SJSA1 (cell line): Measurements from ENCODE around the gene NUTF2. TPM values are rescaled to one million over a fixed set of nuclear protein-coding genes. Genes with fewer than 3 reads are reported as not detected.
"Not testable (repeated sequence)": the region's sequence is repeated elsewhere in the genome, so short reads cannot be mapped to it uniquely, and the experiment has no call there.

ENCODE experiments used
- DNase-seq, 2 experiments: peaks; one replicate each; pipeline ENCODE4 v3.0.0-alpha.2; 2015 to 2020; ENCODE audit warnings: low spot score in 2 of 2, low read depth in 1 of 2
- H3K27ac ChIP-seq: fragments of 250-450 bp; sonication (Bioruptor Pico); 2 replicates; pipeline ENCODE4 v1.5.1; 2020; ENCODE audit warnings: mild to moderate bottlenecking, moderate library complexity
- H3K27me3 ChIP-seq: fragments of 250-450 bp; sonication (Bioruptor Pico); replicated peaks from 2 replicates; pipeline ENCODE4 v1.5.1; 2020; ENCODE audit warnings: mild to moderate bottlenecking, moderate library complexity
- H3K36me3 ChIP-seq: fragments of 250-450 bp; sonication (Bioruptor Pico); 2 replicates; pipeline ENCODE4 v1.5.1; 2020; ENCODE audit warnings: mild to moderate bottlenecking
- H3K4me1 ChIP-seq: fragments of 250-450 bp; sonication (Bioruptor Pico); replicated peaks from 2 replicates; pipeline ENCODE4 v1.6.1; 2021; ENCODE audit warnings: mild to moderate bottlenecking
- H3K4me3 ChIP-seq: fragments of 250-450 bp; sonication (Bioruptor Pico); 2 replicates; pipeline ENCODE4 v1.5.1; 2020; ENCODE audit warnings: mild to moderate bottlenecking
- H3K9me3 ChIP-seq: fragments of 250-450 bp; sonication (Bioruptor Pico); replicated peaks from 2 replicates; pipeline ENCODE4 v1.5.1; 2020; ENCODE audit warnings: mild to moderate bottlenecking
- total RNA-seq: library from RNA; depleted of rRNA; stranded (reverse); fragments of >200 nt; shearing (Covaris generic); gene quantifications from 2 replicates; pipeline ENCODE4 v1.2.3, GENCODE V29; 2014

NUTF2 gene
- total RNA-seq, 1 experiment from 2014 or later, result 101 TPM

DNA sequence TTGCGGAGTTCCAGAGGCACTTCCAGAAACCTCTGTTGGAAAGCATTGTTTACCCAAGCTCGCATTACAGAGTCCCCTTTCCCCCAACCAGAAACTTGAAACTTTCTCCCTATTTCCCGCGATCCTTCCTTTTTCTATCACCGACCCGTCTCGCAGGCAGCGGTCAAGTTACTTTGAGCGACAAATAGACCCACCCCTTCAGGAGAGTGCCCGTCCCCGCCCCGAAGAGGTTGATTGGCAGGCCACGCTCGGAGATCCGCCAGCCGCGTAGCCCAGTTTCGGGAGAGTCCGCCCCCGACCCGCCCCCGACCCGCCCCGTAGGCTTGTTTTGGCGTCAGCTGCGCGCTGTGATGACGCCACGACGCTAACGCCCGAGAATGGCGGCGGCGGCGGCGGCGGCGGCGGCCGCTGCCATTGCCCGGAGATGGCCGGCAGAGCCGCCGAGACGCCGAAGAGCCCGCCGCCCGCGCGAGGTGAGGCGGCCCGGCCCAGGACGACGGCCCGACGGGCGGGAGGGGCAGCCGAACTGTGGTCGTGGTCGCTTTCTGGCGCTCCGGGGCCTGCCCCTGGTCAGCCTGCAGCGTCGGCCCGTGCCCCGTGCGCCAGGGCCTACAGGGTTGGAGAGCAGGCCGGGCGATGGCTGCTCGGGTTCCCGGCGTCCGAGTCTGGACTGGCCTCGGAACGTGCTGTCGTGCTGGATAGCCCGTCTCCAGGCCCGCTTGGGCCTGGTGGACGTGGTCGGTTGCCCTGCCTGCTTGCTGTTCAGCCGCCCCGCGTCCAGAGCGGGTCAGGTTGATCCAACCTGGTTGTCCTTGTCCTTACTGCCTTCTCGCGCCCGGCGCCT lies 46.4 kb downstream of the NUTF2 start, which contains the start of gene PSKH1:
Gene PSKH1 (plus strand): TSS at position 356 of the 844 bp plus-strand sequence. CDS start 15,496 bp downstream, outside the sequence.
- H3K36me3 ChIP-seq, result peaks cover 15% of the 10 kb centered on the region
- H3K27me3 ChIP-seq, result no peaks in the 10 kb centered on the region
- H3K4me3 ChIP-seq, result peak within 1 kb of the TSS; percentile 100
- H3K9me3 ChIP-seq, result peaks cover 5% of the 10 kb centered on the region; the same call in 1 of the 2 replicates
- peak; percentile 88 to 97 for DNase-seq
- H3K4me1 ChIP-seq, result peaks cover 18% of the 10 kb centered on the region
- H3K27ac ChIP-seq, result peak within 1 kb of the TSS; percentile 91

DNA sequence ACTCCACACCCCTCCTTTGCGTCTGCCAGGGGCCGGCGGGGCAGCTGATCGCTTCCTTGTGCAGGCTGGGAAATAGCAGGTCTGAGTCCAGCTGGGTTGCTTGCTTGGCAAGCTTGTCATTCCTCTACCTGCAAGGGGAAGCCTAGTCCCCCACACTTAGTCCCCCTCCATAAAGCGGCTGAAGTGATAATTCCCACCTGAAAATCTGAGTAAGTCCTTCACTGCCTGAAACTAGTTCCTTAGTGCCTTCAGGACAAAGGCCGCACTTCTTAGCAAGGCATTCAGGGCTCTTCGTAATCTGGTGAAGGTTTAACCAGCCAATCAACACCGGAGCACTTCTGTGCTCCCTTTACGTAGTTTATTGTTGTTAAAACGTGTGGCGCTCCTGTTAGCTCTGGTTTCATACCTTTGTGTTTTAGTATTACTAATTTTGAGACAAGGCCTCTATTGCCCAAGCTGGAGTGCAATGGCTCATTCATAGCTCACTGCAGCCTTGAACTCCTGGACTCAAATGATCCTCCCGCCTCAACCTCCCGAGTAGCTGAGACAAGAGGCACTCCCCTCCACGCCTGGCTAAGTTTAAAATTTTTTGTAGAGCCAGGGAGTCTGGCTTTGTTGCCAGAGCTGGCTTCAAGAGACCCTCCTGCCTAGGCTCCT lies 47.1 kb downstream of the NUTF2 start:
- peak overlapping the region; percentile 91 for H3K27ac ChIP-seq
- H3K9me3 ChIP-seq, result peaks cover 5% of the 10 kb centered on the region; the same call in 1 of the 2 replicates
- H3K4me1 ChIP-seq, result peaks cover 18% of the 10 kb centered on the region
- peak overlapping the region; percentile 100 for H3K4me3 ChIP-seq
- DNase-seq, result no peak
- peaks cover 15% of the 10 kb centered on the region for H3K36me3 ChIP-seq
- H3K27me3 ChIP-seq, result no peaks in the 10 kb centered on the region

DNA sequence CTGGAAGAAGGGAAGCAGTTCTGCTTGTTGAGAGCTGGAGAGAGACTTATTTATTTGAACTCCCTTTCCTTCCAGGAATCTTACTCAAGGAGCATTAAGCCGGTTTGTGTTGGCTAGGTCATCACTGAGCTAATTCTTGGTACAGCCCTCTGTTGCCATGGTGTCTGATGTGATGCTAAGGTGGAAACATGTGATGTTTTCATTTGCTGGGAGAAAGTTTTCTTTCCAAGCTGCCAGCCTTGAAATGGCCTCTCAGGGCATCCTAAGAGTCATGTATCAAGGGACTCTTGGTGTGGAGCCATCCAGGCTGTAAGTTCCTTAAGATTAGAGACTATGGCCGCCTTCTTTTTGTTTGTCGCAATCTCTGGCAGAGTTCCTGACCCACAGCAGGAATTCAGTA lies 50.5 kb downstream of the NUTF2 start:
- H3K36me3 ChIP-seq, result peaks cover 18% of the 10 kb centered on the region
- H3K9me3 ChIP-seq, result peaks cover 5% of the 10 kb centered on the region; the same call in 1 of the 2 replicates
- no peak for DNase-seq
- H3K27me3 ChIP-seq, result no peaks in the 10 kb centered on the region
- no peak overlapping the region for H3K27ac ChIP-seq
- no peak overlapping the region for H3K4me3 ChIP-seq
- H3K4me1 ChIP-seq, result peaks cover 18% of the 10 kb centered on the region

DNA sequence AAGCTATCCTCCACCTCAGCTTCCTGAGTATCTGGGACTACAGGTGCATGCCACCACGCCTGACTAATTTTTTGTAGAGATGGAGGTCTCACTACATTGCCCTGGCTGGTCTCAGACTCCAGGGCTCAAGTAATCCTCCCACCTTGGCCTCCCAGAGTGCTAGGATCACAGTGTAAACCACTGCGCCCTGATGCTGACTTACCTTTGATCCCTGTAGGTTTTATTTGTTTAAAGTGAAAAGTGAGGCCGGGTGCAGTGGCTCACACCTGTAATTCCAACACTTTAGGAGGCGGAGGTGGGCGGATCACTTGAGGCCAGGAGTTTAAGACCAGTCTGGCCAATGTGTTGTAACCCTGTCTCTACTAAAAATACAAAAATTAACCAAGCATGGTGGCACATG lies 55.0 kb downstream of the NUTF2 start:
- H3K27ac ChIP-seq, result no peak overlapping the region
- H3K36me3 ChIP-seq, result peaks cover 13% of the 10 kb centered on the region
- H3K27me3 ChIP-seq, result no peaks in the 10 kb centered on the region
- DNase-seq, result no peak
- no peaks in the 10 kb centered on the region for H3K9me3 ChIP-seq
- no peak overlapping the region for H3K4me3 ChIP-seq
- H3K4me1 ChIP-seq, result peaks cover 7% of the 10 kb centered on the region

DNA sequence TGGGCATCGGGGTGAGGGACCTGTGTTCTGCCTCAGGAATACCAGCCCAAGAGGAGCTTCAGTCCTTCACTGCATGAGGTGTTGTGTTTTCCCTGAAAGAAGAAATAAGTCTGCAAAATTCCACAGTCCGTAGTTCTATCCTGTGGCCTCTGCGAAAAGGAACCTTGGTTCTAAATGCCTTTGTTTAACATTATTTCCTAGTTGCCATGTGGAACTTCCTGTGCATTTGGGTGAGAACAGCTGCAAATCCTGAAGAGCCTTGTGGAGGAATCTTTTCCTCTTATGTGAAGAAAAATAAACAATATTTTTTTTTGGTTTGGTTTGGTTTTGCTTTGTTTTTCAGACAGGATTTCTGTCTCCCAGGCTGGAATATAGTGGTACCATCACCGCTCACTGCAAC lies 56.1 kb downstream of the NUTF2 start:
- Histone ChIP-seq H3K4me3 (no peak overlapping the region), H3K27ac (peak overlapping the region; percentile 24; the same call in 1 of the 2 replicates), H3K27me3 (no peaks in the 10 kb centered on the region), H3K9me3 (no peaks in the 10 kb centered on the region), H3K4me1 (peaks cover 7% of the 10 kb centered on the region), H3K36me3 (peaks cover 13% of the 10 kb centered on the region)
- DNase-seq, result peak in 1 of 2 experiments; percentile 15

DNA sequence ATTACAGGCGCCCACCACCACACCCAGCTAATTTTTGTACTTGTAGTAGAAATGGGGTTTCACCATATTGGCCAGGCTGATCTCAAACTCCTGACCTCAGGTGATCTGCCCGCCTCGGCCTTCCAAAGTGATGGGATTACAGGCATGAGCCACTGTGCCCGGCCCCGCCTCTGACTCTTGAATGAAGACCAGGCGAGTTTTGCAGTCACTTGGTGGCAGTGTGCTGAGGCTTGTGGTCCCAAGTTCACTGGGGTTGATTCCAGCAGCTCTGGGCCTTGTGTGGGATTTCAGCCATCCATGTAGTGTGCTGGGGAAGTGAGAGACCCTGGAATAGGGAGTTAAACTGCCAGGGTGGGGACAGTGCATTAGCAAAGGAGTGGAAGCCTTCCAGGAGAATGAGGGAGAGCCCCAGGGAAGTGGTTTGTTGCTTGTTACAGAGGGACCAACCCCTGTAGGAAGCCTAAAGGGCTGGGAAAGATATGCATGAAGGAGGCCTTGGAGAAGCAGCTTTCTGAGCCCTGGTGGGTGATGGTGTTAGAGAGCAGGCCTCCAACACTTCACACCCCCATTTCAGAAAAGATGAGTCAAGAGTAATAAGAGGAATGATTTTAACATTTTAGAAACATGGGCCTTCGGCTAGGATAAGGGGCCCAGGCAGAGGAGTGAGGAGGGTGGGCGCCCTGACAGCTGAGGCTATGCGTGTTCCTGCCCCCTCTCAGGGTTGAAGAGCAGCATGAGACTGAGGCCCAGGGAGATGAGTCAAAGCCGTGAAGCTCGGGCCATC lies 60.9 kb downstream of the NUTF2 start:
- Histone ChIP-seq H3K27me3 (no peaks in the 10 kb centered on the region), H3K36me3 (peaks cover 36% of the 10 kb centered on the region)

DNA sequence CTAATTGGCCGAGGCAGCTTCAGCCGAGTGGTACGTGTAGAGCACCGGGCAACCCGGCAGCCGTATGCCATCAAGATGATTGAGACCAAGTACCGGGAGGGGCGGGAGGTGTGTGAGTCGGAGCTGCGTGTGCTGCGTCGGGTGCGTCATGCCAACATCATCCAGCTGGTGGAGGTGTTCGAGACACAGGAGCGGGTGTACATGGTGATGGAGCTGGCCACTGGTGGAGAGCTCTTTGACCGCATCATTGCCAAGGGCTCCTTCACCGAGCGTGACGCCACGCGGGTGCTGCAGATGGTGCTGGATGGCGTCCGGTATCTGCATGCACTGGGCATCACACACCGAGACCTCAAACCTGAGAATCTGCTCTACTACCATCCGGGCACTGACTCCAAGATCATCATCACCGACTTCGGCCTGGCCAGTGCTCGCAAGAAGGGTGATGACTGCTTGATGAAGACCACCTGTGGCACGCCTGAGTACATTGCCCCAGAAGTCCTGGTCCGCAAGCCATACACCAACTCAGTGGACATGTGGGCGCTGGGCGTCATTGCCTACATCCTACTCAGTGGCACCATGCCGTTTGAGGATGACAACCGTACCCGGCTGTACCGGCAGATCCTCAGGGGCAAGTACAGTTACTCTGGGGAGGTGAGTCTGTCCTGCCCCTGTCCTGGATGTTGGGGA lies 62.5 kb downstream of the NUTF2 start:
- H3K36me3 ChIP-seq, result peaks cover 26% of the 10 kb centered on the region
- no peaks in the 10 kb centered on the region for H3K27me3 ChIP-seq
- no peaks in the 10 kb centered on the region for H3K4me1 ChIP-seq
- H3K9me3 ChIP-seq, result no peaks in the 10 kb centered on the region
- no peak overlapping the region for H3K4me3 ChIP-seq
- no peak for DNase-seq
- H3K27ac ChIP-seq, result no peak overlapping the region

More for the DNA sequence above, 60.9 kb downstream of the NUTF2 start:
- H3K4me1 ChIP-seq, result peaks cover 4% of the 10 kb centered on the region
- H3K27ac ChIP-seq, result no peak overlapping the region
- DNase-seq, result no peak
- no peak overlapping the region for H3K4me3 ChIP-seq
- no peaks in the 10 kb centered on the region for H3K9me3 ChIP-seq

DNA sequence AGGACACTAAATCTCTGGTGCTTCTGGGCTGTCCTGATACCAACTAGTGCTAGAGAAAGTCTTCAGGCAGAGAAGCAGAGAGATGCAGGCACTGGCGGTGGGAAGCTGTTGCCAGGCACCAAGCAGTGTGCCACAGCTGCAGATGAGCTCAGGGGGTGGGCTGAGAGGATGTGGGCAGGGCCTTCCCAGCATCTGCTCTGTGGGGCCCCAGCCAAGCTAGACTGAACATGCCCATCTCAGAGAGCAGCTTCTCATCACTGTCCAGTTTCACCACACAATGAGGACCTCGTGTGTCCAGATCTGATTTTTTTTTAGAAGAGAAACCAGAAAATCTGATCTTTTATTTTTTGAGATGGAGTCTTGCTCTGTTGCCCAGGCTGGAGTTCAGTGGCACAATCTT lies 63.4 kb downstream of the NUTF2 start:
- Histone ChIP-seq H3K27ac (no peak overlapping the region), H3K4me1 (no peaks in the 10 kb centered on the region), H3K36me3 (peaks cover 30% of the 10 kb centered on the region), H3K4me3 (no peak overlapping the region), H3K9me3 (no peaks in the 10 kb centered on the region), H3K27me3 (no peaks in the 10 kb centered on the region)
- no peak for DNase-seq

DNA sequence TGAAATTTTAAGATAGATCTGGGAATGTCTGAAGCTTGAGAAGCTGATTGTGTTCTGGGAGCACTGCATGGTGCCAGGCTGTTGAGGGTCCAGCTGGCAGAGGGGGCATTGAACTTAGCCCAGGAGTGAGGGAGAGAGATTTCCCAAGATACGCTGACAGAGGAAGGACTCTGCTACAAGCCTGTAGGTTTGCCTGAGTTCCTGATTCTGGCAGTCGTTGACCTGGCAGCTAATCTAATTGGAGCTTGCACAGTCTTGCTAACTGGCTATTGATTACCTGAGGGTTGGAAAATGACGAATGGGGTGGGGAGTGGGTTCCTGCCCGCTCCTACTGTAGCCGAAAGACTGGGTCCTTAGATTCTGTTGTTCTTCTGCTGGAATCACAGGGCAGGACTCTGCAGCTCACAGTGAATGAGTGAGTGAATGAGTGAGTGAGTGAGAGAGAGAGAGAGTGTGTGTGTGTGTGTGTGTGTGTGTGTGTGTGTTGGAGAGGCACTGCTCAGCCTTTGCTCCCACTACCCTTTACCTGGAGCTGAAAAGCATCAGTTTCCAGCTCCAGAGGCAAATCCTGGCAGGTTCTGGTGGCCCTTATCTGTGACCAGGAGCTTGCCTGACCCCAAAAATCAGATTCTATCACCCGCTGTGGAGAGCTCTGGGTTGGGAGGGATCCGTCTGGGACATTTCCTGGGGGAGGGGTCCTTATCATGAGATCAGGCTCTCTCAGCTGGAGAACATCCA lies 68.2 kb downstream of the NUTF2 start:
- Histone ChIP-seq H3K27ac (no peak overlapping the region), H3K9me3 (no peaks in the 10 kb centered on the region), H3K4me3 (no peak overlapping the region), H3K27me3 (no peaks in the 10 kb centered on the region), H3K4me1 (peaks cover 13% of the 10 kb centered on the region), H3K36me3 (peaks cover 32% of the 10 kb centered on the region)
- DNase-seq, result no peak

DNA sequence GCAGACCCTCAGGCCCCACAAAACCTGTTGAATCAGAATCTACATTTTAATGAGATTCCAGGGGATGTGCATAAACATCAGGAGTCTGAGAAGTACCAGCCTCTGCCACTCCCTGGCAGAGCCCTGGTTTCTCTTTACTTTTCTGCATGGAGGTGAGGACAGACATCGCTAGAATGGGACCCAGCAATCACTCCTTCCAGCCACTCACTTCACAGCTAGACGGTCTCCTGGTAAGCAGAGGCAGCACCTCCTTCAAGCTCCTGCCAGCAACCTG lies 68.7 kb downstream of the NUTF2 start:
- Histone ChIP-seq H3K36me3 (peaks cover 33% of the 10 kb centered on the region), H3K4me1 (peaks cover 13% of the 10 kb centered on the region)
- H3K4me3 ChIP-seq, H3K27ac ChIP-seq, DNase-seq, H3K27me3 ChIP-seq, H3K9me3 ChIP-seq: not testable (repeated sequence)

DNA sequence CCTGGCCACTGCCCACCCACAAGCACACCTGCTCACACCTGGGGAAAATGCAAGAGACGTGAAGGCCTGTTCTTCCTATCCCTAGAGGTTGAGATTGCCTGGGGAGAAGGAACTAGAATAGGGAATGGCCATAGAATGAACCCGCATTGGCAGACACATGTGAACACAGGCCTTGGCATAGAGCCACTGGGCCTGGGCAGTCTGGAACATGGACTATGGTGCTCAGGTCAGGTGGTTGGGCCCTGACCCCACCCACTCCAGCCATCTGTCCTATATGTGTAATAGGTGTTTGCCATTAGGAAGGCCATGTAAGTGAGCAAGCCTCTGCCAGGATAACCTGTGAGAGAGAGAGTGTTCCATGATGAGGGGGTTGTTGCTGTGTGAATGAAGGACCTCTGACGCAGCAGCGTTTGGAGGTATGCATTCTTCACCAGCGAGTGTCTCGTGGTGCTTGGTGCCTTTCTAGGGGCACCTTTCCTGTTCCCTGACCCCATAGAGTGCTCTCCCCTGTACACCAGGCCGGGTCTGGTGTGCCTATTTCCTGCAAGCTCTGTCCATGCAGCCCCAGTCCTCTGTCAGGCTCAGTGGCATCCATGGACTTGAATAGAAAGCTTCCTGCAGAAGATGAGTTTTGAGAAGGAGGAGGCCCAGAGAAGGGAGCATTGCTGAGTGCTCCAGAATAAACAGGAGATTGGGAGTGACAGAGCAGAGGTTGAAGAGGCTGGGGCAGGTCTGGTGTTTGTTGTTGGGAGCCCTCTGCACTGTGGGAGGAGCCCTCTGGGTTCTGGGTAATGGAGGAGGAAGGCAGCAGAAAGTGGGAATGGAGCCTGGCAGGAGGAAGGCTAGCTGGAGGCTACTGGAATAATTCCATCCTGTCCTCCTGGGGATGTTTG lies 69.3 kb downstream of the NUTF2 start:
- no peak for DNase-seq
- no peak overlapping the region for H3K4me3 ChIP-seq
- H3K9me3 ChIP-seq, result no peaks in the 10 kb centered on the region
- H3K4me1 ChIP-seq, result peaks cover 13% of the 10 kb centered on the region
- H3K27ac ChIP-seq, result no peak overlapping the region
- H3K36me3 ChIP-seq, result peaks cover 29% of the 10 kb centered on the region
- H3K27me3 ChIP-seq, result no peaks in the 10 kb centered on the region

DNA sequence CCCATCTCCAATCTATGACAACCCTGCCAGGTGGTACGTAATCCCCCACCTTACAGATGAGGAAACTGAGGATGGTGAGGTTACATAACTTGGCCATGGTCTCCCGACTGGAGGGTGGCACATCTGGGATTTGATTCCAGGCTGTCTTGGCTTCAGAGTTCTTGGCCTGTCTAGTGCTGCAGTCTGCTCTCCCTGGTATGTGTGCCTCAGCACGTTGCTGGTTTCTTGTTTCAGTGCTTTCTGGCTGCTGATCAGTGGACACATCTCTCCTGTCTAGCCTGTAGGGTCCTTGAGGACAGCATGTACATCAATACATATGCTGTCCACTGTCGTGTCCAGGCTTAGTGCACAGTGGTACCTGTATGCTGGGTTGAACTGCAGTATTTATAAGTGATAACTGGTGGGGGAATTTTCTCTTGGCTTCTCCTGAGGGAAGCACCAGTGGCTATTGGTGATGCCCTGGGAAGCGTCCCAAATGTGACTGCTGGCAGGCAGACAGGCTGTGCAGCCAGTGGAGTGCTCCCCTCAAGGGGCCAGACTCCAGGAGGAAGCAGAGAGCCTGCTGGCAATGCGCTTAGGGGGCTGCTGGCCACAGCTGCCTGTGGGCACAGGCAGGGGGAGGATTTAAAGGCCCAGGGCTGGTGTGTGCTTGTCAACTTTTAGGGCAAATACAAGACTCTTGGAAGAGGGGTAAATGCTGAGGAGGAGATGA lies 70.6 kb downstream of the NUTF2 start:
- H3K4me1 ChIP-seq, result peaks cover 13% of the 10 kb centered on the region
- no peaks in the 10 kb centered on the region for H3K27me3 ChIP-seq
- H3K9me3 ChIP-seq, result no peaks in the 10 kb centered on the region
- peaks cover 22% of the 10 kb centered on the region for H3K36me3 ChIP-seq
- no peak overlapping the region for H3K4me3 ChIP-seq
- DNase-seq, result no peak
- no peak overlapping the region for H3K27ac ChIP-seq
